NCI-H2196 (cell line): ENCODE results near the gene ORMDL2.
"Not testable (repeated sequence)": the region's sequence is repeated elsewhere in the genome, so short reads cannot be mapped to it uniquely, and the experiment has no call there.

Experiments
- DNase-seq: peaks from one replicate; lab custom pipeline; 2025; ENCODE audit not compliant: unreplicated experiment; lab: John Stamatoyannopoulos, UW

The ORMDL2 gene

GRCh38 chr12:55827806-55828205 lies 10.0 kb downstream of the ORMDL2 start:
- DNase-seq: no peak

- no peak for DNase-seq
These were observed 10.5 kb downstream of the ORMDL2 start for GRCh38 chr12:55828357-55828756.

- DNase-seq: no peak
These were observed 12.2 kb downstream of the ORMDL2 start for GRCh38 chr12:55829967-55830600.

GRCh38 chr12:55830601-55831446 lies 13.0 kb downstream of the ORMDL2 start:
- DNase-seq: no peak

GRCh38 chr12:55831447-55831815 lies 13.6 kb downstream of the ORMDL2 start:
- DNase-seq: no peak

- no peak for DNase-seq
These were observed 15.2 kb downstream of the ORMDL2 start for GRCh38 chr12:55833056-55833455.

GRCh38 chr12:55834400-55834799 lies 16.6 kb downstream of the ORMDL2 start:
- DNase-seq: not testable (repeated sequence)

- no peak for DNase-seq
These were observed 20.5 kb downstream of the ORMDL2 start for GRCh38 chr12:55838361-55838760.

- DNase-seq: no peak
These were observed 21.7 kb downstream of the ORMDL2 start for GRCh38 chr12:55839345-55840140.

- no peak for DNase-seq
These were observed 22.9 kb downstream of the ORMDL2 start for GRCh38 chr12:55840581-55841351.

- no peak for DNase-seq
These were observed 25.0 kb downstream of the ORMDL2 start, which contains the start of gene MMP19 for GRCh38 chr12:55842681-55843429. Gene MMP19, minus strand, starts transcription at chr12:55842936. Its CDS starts 106 bp downstream, at chr12:55842830.

- DNase-seq: no peak
These were observed 25.6 kb downstream of the ORMDL2 start for GRCh38 chr12:55843431-55843830.

GRCh38 chr12:55844961-55845360 lies 27.1 kb downstream of the ORMDL2 start:
- no peak for DNase-seq

GRCh38 chr12:55845361-55845760 lies 27.5 kb downstream of the ORMDL2 start:
- DNase-seq: no peak

- no peak for DNase-seq
These were observed 28.1 kb downstream of the ORMDL2 start for GRCh38 chr12:55845785-55846496.

GRCh38 chr12:55847033-55847432 lies 29.2 kb downstream of the ORMDL2 start:
- no peak for DNase-seq

GRCh38 chr12:55847603-55848291 lies 29.9 kb downstream of the ORMDL2 start:
- no peak for DNase-seq

- no peak for DNase-seq
These were observed 31.9 kb downstream of the ORMDL2 start for GRCh38 chr12:55849616-55850343.
